Subcutaneous abdominal adipose tissue (tissue), 5 donors: Measurements from ENCODE around the gene MSI2.

ENCODE experiments used
- H3K27ac ChIP-seq: one replicate; pipeline ENCODE4 v1.7.0; 2013; ENCODE audit warnings: low read depth, mild to moderate bottlenecking, inconsistent platforms, low read length, moderate library complexity
- H3K27me3 ChIP-seq, 5 donors: one replicate each; pipeline ENCODE4 v1.7.0; 2013; ENCODE audit warnings: low read length in 5 of 5, inconsistent platforms in 1 of 5; ENCODE audit not compliant: control insufficient read depth in 5 of 5, insufficient read depth in 4 of 5
- H3K36me3 ChIP-seq, 5 donors: one replicate each; pipeline ENCODE4 v1.7.0; 2013; ENCODE audit warnings: low read length in 5 of 5; ENCODE audit not compliant: control insufficient read depth in 5 of 5, insufficient read depth in 5 of 5
- H3K4me1 ChIP-seq, 5 donors: one replicate each; pipeline ENCODE4 v1.7.0; 2013; ENCODE audit warnings: low read length in 5 of 5, mild to moderate bottlenecking in 3 of 5, moderate library complexity in 1 of 5; ENCODE audit not compliant: control insufficient read depth in 5 of 5, insufficient read depth in 5 of 5
- H3K4me3 ChIP-seq, 5 donors: one replicate each; pipeline ENCODE4 v1.7.0; 2013; ENCODE audit warnings: low read length in 5 of 5, low read depth in 1 of 5
- H3K9ac ChIP-seq, 5 donors: one replicate each; pipeline ENCODE4 v1.7.0; 2013; ENCODE audit warnings: low read length in 5 of 5, mild to moderate bottlenecking in 4 of 5, moderate library complexity in 3 of 5
- H3K9me3 ChIP-seq, 5 donors: one replicate each; pipeline ENCODE4 v1.7.0; 2013; ENCODE audit warnings: low read length in 5 of 5; ENCODE audit not compliant: control insufficient read depth in 5 of 5
- donor health status: healthy.
- donor health status: healthy.
- donor health status: healthy.
- donor health status: healthy.
- donor health status: healthy.

MSI2 gene

DNA sequence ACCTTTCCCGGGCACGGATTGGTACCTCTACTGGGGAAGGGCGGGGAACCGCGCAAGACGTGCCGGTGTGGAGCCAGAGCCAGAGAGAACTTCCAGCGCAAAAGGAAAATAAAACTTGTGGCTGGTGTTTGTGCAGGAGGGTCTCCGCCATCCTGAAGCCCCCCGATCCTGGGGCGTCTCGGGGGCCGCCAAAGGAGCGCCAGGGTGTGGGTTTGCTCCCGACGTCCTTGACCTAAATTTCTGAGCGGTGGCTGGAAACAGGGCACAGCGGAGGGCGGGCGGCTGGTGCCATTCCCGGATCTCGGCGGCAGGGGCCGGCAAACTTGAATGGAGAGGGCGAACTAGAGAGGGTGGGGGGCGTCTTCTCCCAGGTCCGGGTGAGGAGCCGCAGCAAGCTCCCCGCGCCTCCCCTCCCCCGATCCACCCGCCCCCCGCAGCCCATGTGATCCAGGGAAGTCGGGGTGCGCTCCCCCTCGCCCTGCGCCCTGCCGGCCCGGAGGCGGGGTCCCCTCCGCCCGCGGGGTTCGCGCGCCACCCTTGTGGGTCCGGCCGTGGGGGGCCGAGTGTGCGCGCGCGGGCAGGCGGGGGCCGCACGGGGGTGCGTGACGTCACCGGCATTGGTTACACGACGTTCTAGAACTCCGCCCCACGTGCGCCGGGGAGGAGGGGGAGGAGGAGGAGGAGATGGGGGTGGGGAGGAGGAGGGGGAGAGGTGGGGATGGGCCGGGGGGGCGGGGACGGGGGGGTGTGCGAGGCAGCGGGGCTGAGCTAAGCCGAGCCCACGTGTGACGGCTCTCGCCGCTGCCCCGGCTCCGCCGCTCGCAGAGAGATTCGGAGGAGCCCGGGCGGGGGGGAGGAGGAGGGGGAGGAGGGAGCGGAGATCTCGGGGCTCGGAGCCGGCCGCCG lies at the start of gene MSI2:
Gene MSI2 (plus strand): TSS at position 748 of the 906 bp plus-strand sequence. CDS start 220 bp downstream, outside the sequence.
- H3K4me3 ChIP-seq, result peak within 1 kb of the TSS; percentile 69 to 80 (median 74)
- H3K27ac ChIP-seq, result peak within 1 kb of the TSS; percentile 60
- H3K27me3 ChIP-seq, result no peaks in the 10 kb centered on the region
- H3K4me1 ChIP-seq, result peaks cover 2 to 26% (median 22%) of the 10 kb centered on the region in 5 donors
- peaks cover 0 to 4% (median 0%) of the 10 kb centered on the region in 5 donors for H3K9me3 ChIP-seq
- H3K36me3 ChIP-seq, result no peaks in the 10 kb centered on the region
- H3K9ac ChIP-seq, result peak within 1 kb of the TSS in 4 of 5 donors; percentile 60 to 80 (median 76)

DNA sequence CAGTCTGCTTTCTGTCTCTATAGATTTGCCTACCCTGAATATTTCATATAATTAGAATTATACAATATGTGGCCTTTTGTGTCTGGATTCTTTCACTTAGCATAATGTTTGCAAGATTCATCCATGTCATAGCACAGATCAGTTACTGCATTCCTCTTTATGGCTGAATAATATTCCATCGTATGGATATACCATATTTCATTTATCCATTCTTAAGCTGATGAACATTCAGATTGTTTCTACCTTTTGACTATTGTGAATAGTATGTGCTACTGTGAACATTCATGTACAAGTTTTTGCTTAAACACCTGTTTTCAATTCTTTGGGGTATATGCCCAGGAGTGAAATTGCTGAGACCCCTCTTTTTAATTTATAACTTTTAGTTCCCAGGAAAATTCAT lies 49.4 kb upstream of the MSI2 start:
- Histone ChIP-seq H3K27ac (no peak overlapping the region), H3K9ac (no peak overlapping the region), H3K27me3 (peaks cover 0 to 3% (median 0%) of the 10 kb centered on the region in 5 donors), H3K4me3 (no peak overlapping the region), H3K4me1 (no peaks in the 10 kb centered on the region), H3K9me3 (peaks cover 0 to 11% (median 7%) of the 10 kb centered on the region in 5 donors), H3K36me3 (no peaks in the 10 kb centered on the region)

DNA sequence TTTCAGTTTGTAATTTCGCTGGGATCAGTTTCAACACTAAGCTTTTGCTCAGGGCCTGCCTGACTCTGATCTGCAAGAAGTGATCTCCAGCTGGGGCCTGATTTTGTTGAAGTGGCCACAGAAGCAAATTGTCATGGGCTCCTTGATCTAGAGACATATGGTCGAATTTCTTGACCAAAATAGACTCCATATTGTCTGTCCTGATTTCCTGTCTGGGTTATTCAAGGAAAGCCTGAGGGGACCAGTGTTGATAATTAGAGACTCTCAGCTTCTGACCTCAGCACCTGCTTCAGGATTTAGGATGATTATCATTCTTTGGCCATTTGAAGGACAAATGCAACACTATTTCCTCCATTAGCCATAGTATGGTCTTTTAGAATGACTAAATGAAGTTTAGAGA lies 48.9 kb upstream of the MSI2 start:
- no peaks in the 10 kb centered on the region for H3K4me1 ChIP-seq
- no peaks in the 10 kb centered on the region for H3K36me3 ChIP-seq
- H3K9me3 ChIP-seq, result peaks cover 0 to 11% (median 7%) of the 10 kb centered on the region in 5 donors
- H3K9ac ChIP-seq, result no peak overlapping the region
- H3K27me3 ChIP-seq, result peaks cover 0 to 3% (median 0%) of the 10 kb centered on the region in 5 donors
- H3K27ac ChIP-seq, result no peak overlapping the region
- H3K4me3 ChIP-seq, result no peak overlapping the region

DNA sequence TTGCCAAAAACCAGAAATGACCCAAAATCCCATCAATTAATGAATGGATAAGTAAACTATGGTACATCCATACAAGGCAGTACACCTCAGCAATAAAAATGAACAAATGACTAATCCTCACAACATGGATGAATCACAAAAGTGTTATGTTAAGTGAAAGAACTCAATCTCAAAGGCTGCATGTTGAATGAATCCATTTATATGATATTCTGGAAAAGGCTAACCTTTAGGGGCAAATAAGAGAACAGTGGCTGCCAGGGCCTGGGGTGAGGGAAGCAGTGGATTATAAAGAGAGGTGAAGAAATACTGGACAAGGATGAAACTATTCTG lies 46.1 kb upstream of the MSI2 start:
- H3K27ac ChIP-seq, result no peak overlapping the region
- no peak overlapping the region for H3K9ac ChIP-seq
- H3K36me3 ChIP-seq, result no peaks in the 10 kb centered on the region
- H3K27me3 ChIP-seq, result no peaks in the 10 kb centered on the region
- H3K4me1 ChIP-seq, result no peaks in the 10 kb centered on the region
- H3K9me3 ChIP-seq, result peaks cover 0 to 11% (median 7%) of the 10 kb centered on the region in 5 donors
- no peak overlapping the region for H3K4me3 ChIP-seq

DNA sequence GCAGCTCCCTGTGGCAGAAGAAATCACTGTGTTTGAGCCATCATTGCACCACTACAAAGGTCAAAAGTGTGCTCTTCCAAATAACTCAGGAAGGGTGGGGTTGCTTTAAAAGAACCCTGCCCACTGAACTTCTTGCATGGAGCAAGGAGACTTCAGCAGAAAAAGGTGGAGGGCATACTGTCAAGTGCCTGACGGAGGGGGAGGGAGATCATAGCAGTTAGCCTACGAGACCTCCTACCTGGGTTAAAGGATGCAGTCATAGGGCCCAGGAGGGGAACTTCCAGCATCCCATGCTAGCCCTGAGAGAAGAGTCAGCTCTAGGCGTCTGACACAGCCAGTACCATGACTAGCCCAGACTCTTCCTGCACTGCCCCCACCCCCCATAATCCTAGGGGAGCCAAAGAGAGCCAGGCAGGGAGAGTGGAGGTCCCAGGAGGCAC lies 45.3 kb upstream of the MSI2 start:
- Histone ChIP-seq H3K9ac (no peak overlapping the region), H3K9me3 (peaks cover 0 to 11% (median 7%) of the 10 kb centered on the region in 5 donors), H3K4me3 (no peak overlapping the region), H3K27me3 (no peaks in the 10 kb centered on the region), H3K27ac (no peak overlapping the region), H3K36me3 (no peaks in the 10 kb centered on the region), H3K4me1 (no peaks in the 10 kb centered on the region)

DNA sequence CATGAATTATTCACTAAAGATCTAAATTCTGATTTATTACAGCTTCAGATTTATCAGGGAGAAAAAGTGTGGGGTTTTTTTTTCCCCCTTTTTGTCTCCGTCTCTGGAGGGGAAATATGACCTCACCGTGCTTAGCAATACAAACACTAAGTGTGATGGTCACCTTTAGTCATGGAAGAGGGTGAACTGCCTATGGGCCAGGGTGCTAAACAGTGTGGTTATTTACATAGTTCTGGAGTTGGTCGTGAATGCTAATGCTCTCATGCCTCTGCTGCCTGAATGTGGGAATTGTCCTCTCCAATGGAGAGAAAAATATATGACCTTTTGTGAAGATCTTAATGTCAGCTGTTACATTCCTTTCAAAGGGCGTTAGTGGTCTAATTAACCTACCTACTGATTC lies 44.8 kb upstream of the MSI2 start:
- Histone ChIP-seq H3K4me3 (no peak overlapping the region), H3K4me1 (no peaks in the 10 kb centered on the region), H3K9me3 (peaks cover 0 to 11% (median 7%) of the 10 kb centered on the region in 5 donors), H3K27ac (no peak overlapping the region), H3K36me3 (no peaks in the 10 kb centered on the region), H3K9ac (no peak overlapping the region), H3K27me3 (no peaks in the 10 kb centered on the region)

DNA sequence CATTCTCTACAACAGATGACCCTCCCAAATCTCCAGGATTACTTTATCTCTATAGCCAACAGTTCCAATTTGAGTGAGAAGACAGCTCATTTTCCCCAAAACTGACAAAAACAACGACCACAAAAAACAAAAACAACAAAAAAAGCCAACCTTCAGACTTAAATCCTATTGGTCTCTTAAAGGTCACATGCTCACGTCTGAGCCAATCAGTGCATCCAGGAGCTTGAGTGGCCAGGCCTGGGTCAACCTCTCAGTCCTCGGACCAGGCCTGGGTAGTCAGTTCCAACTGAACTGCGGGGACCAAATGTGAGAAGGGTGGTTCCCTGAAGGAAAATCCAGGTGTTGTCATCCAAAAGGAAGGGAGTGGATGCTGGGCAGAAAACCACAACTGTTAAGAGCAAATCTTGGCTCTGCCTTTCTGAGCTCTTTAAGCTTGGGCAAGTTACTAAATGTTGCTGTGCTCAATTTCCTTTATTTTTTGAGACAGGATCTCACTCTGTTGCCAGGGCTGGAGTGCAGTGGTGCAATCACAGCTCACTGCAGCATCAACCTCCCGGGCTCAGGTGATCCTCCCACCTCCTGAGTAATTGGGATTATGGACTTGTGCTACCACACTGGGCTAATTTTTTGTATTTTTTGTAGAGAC lies 43.0 kb upstream of the MSI2 start:
- H3K4me3 ChIP-seq, result no peak overlapping the region

DNA sequence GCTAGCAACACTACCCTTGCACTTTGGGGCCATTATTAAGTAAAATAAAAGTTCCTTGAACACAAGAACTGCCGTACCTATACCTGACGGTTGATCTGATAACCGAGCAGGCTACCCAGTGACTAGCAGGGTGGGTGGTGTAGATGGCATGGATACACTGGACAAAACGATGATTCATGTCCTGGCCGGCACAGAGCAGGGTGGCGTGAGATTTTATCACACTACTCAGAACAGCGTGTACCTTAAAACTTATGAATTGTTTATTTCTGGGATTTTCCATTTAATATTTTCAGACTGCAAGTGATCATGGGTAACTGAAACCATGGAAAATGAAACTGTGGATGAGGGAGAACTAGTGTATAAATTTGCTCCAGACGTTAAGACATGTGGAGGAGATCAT lies 41.0 kb upstream of the MSI2 start:
- Histone ChIP-seq H3K27ac (no peak overlapping the region), H3K27me3 (no peaks in the 10 kb centered on the region), H3K36me3 (no peaks in the 10 kb centered on the region), H3K4me3 (no peak overlapping the region), H3K4me1 (no peaks in the 10 kb centered on the region), H3K9ac (no peak overlapping the region), H3K9me3 (no peaks in the 10 kb centered on the region)

More for the DNA sequence above, 43.0 kb upstream of the MSI2 start:
- Histone ChIP-seq H3K36me3 (no peaks in the 10 kb centered on the region), H3K9ac (no peak overlapping the region), H3K27ac (no peak overlapping the region), H3K9me3 (peaks cover 0 to 4% (median 0%) of the 10 kb centered on the region in 5 donors), H3K27me3 (no peaks in the 10 kb centered on the region), H3K4me1 (no peaks in the 10 kb centered on the region)

DNA sequence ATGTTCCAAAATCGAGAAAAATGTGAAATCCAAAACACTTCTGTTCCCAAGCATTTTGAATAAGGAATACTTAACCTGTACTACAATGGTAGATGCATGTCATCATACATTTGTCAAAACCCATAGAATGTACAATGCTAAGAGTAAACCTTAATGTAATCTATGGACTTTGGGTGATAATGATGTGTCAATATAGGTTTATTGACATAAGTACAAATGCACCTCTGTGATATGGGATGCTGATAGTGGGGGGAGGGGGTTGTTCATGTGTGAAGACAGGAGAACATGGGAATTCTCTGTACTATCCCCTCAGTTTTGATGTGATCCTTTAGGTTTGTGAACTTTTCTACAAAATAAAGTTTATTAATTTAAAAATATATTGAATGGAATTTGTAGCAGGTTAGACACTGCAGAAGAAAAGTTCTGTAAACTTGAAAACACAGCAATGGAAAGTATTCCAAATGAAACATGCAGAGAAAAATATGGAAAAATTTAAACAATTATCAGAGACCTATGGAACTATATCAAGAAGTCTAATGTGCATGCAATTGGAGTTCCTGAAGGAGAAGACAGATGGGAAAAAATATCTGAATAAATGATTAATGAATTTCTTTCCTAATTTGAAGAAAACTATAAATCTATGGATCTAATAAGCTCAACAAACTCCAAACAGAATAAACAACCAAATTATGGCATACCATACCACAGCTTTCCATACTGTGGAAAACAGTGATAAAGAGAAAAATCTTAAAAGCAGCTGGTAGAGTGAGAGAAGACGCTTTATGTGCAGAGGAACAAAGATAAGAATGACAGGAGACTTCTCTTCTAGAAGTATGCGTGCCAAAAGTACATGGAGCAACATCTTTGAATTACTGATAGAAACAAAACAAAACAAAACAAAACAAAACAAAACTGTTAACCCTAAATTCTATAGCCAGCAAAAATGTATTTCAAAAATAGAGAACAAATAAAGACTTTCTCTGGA lies 34.7 kb upstream of the MSI2 start:
- no peak overlapping the region for H3K9ac ChIP-seq
- no peaks in the 10 kb centered on the region for H3K36me3 ChIP-seq
- peaks cover 0 to 16% (median 6%) of the 10 kb centered on the region in 5 donors for H3K9me3 ChIP-seq
- peaks cover 0 to under 1% (median 0%) of the 10 kb centered on the region in 5 donors for H3K4me1 ChIP-seq
- H3K27me3 ChIP-seq, result no peaks in the 10 kb centered on the region
- H3K4me3 ChIP-seq, result no peak overlapping the region
- no peak overlapping the region for H3K27ac ChIP-seq
